Naive B cell (primary cell): ENCODE measurements around the gene DAG1. TPM values are rescaled to one million over a fixed set of nuclear protein-coding genes. Genes with fewer than 3 reads are reported as not detected.

Experiments
- ATAC-seq, 2 donors: fragments of 150-1000 bp; cut with Tn5 transposase; 2 replicates each; pipeline ENCODE4 v1.10.0; 2021; ENCODE audit warnings: low read depth in 2 of 2, mild to moderate bottlenecking in 2 of 2, moderate library complexity in 2 of 2
- DNase-seq: peaks from one replicate; pipeline ENCODE4 v3.0.0; 2022
- H3K27ac Mint-ChIP-seq, 6 donors: one replicate each; pipeline ENCODE4 v1.8.0; 2020 to 2022; ENCODE audit warnings: mild to moderate bottlenecking in 6 of 6, mixed read lengths in 6 of 6, moderate library complexity in 5 of 6, inconsistent platforms in 2 of 6
- H3K27me3 Mint-ChIP-seq, 3 donors: one replicate each; pipeline ENCODE4 v1.8.0; 2021 to 2022; ENCODE audit warnings: mixed read lengths in 3 of 3, mild to moderate bottlenecking in 1 of 3
- H3K36me3 Mint-ChIP-seq, 2 donors: one replicate each; pipeline ENCODE4 v1.8.0; 2020 to 2022; ENCODE audit warnings: mixed read lengths in 2 of 2, inconsistent platforms in 1 of 2, mild to moderate bottlenecking in 1 of 2
- H3K4me1 Mint-ChIP-seq, 3 donors: one replicate each; pipeline ENCODE4 v1.8.0; 2020 to 2022; ENCODE audit warnings: mixed read lengths in 3 of 3, inconsistent platforms in 1 of 3, mild to moderate bottlenecking in 1 of 3, moderate library complexity in 1 of 3
- H3K4me3 Mint-ChIP-seq, 8 donors: one replicate each; pipeline ENCODE4 v1.8.0; 2020 to 2022; ENCODE audit warnings: mild to moderate bottlenecking in 8 of 8, mixed read lengths in 8 of 8, moderate library complexity in 8 of 8, inconsistent platforms in 2 of 8
- H3K9me3 Mint-ChIP-seq, 7 donors: one replicate each; pipeline ENCODE4 v1.8.0; 2020 to 2022; ENCODE audit warnings: mixed read lengths in 7 of 7, mild to moderate bottlenecking in 5 of 7, inconsistent platforms in 2 of 7, moderate library complexity in 1 of 7
- polyA plus RNA-seq, 6 donors: library from polyadenylated mRNA; unstranded; fragments of 300-500 nt; fragmentation: Illumina TruSeq; gene quantifications; one replicate each; pipeline ENCODE4 v1.2.3, GENCODE V29; 2021; ENCODE audit warnings: low read depth in 6 of 6

DAG1 gene
- polyA plus RNA-seq, 6 donors from 2014 or later, result 4.3 to 6.4 (median 5.2) TPM

DNA sequence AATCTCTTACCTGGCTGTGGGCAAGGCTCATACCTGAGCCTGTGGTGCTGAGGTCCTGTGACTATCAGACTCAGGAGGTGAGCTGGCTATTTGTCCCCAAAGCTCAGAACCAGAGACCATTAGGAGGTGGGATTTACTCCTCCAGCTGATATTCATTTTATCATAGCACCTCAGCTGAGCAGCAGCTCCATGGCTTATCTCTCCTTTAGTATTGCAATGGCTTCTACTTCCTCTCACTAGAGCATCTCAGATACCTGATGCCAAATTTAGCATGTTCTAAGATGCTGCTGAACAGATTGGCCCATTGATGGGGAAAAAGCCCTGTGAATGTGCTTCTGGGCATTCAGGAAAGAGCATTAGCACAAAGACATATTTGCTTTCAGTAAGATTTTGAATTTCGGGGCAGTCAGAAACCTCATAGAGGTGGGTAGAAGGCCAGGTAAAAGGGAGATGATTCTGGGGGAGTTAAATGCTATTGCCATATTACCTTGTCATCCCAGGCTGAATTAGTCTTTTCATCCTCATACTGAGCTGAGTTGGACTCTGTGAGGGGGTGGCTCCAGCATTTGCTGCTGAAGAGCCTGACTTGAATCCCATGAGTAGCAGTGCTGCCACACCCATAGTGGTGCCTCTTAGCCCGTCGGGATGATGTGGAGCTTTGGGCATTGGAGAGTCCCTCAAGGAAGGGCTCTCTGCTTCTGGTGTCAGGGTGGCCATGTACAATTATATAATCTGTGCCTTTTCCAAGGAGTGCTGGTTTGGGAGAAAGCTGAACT is 86.6 kb downstream of the DAG1 start:
- peaks cover 6 to 12% (median 9%) of the 10 kb centered on the region in 3 donors for H3K4me1 Mint-ChIP-seq
- ATAC-seq (no peak), DNase-seq (no peak)
- H3K4me3 Mint-ChIP-seq, result peak overlapping the region in 1 of 8 donors; percentile 42
- H3K27me3 Mint-ChIP-seq, result peaks cover 54 to 82% (median 65%) of the 10 kb centered on the region in 3 donors
- H3K9me3 Mint-ChIP-seq, result peaks cover 0 to 7% (median 2%) of the 10 kb centered on the region in 7 donors
- H3K27ac Mint-ChIP-seq, result no peak overlapping the region
- H3K36me3 Mint-ChIP-seq, result peaks cover 7 to 10% of the 10 kb centered on the region in 2 donors

DNA sequence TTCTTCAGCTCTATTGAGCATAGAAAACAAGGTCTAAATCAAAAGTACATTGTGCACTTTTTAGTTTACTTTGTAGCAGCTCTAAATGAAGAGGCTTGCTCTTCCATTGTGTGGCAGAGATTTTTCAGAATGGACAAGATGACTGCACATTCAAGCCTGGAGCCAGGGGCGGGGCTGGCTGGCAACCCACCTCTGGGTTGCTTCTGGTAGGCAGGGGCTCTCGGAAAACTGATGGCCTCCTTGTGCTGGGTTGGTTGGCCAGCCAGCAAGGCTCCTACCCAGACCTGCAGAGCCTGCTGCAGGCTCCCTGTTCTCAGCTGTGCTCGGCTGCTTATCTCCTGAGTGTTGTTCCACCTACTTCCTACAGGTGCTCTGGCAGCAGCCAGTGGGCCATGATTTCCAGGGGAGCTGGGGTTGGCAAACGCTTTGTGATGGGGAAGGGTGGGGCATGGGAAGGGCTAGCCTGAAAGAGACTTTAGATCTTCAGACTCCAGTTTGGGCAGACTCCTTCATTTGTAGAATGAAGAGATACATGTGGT is 93.0 kb downstream of the DAG1 start:
- Mint-ChIP-seq H3K4me1 (no peaks in the 10 kb centered on the region), H3K27me3 (peaks cover 17 to 40% (median 36%) of the 10 kb centered on the region in 3 donors), H3K9me3 (peaks cover 0 to 7% (median 2%) of the 10 kb centered on the region in 7 donors), H3K4me3 (no peak overlapping the region), H3K36me3 (peaks cover 7 to 10% of the 10 kb centered on the region in 2 donors), H3K27ac (no peak overlapping the region)
- ATAC-seq (no peak), DNase-seq (no peak)

DNA sequence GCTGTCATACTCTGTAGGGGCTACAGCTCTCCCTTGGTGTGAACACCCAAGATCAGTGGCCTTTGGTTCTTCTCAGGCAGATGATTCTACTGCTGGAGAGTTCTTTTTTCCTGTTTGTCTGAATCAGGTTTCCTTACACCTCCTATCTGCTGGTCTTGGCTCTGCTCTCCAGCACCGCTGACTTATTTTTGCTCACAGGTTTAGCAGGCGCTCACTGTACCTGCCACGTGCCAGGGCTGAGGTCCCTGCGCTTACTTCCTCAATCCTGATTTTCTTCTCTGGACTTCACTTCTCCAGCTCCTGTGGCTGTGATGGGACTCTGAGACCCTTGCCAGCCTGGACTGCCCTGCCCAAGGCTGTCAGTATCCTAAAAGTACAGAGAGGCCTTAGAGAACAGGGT is 93.7 kb downstream of the DAG1 start:
- Mint-ChIP-seq H3K27me3 (peaks cover 15 to 34% (median 33%) of the 10 kb centered on the region in 3 donors), H3K4me1 (no peaks in the 10 kb centered on the region), H3K27ac (peak overlapping the region in 1 of 6 donors; percentile 66), H3K36me3 (peaks cover 7 to 10% of the 10 kb centered on the region in 2 donors), H3K9me3 (peaks cover 0 to 7% (median 2%) of the 10 kb centered on the region in 7 donors), H3K4me3 (no peak overlapping the region)
- no peak for DNase-seq
- ATAC-seq, result no peak

DNA sequence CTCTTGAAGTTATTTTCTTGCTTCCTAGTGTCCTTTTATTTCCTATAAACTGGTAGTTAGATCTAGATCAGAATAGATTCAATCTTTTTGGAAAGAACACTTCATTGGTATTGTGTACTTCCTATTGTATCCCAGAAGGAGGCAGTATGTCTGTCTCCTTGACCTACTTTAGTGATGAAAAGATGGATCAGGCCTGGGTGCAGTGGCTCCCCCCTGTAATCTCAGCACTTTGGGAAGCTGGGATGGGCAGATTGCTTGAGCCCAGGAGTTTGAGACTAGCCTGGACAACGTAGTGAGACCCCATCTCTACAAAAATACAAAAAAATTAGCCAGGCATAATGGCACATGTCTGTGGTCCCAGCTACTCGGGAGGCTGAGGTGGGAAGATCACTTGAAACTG is 96.2 kb downstream of the DAG1 start:
- H3K27ac Mint-ChIP-seq, result no peak overlapping the region
- DNase-seq (no peak), ATAC-seq (no peak)
- no peak overlapping the region for H3K4me3 Mint-ChIP-seq
- no peaks in the 10 kb centered on the region for H3K4me1 Mint-ChIP-seq
- peaks cover 10 to 15% (median 15%) of the 10 kb centered on the region in 3 donors for H3K27me3 Mint-ChIP-seq
- H3K36me3 Mint-ChIP-seq, result no peaks in the 10 kb centered on the region
- H3K9me3 Mint-ChIP-seq, result no peaks in the 10 kb centered on the region

DNA sequence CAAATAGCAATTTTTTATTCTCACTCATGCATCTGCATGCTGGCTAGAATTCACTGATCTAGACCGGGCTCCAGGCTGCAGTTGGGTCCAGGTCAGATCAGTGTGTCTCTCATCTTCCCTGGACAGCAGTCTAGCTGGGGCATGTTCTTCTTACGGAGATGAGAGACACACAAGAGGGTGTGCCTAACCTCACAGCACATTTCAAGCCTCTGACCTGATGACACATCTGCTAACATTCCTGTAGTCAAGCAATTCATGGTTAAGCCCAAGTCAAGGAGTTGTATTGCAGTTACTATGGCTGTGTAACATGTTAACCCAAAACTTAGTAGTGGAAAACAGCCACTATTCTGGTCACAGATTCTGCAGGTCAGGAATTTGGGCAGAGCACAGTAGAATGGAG is 97.3 kb downstream of the DAG1 start:
- Mint-ChIP-seq H3K4me3 (no peak overlapping the region), H3K27ac (no peak overlapping the region), H3K4me1 (no peaks in the 10 kb centered on the region), H3K9me3 (no peaks in the 10 kb centered on the region), H3K36me3 (no peaks in the 10 kb centered on the region), H3K27me3 (peaks cover 7 to 12% (median 10%) of the 10 kb centered on the region in 3 donors)
- DNase-seq, result no peak
- ATAC-seq, result no peak

DNA sequence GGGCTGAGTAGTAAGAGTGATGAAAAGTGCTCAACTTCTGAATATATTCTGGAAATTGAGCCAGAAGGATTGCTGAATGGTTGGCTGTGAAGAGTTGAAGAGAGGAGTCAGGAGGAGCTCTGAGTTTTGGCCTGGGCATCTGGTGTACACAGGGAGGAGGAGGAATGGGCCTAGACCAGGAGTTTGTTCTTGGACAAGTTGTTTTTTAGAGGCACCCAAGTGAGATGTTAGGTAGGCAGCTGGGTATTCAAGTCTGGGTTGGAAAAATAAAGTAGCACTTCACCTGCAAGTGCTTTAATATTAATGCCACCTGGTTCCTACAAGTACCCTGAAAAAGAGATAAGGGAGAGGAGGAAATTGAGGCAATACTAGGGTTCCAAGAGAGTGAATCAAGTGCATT is 98.9 kb downstream of the DAG1 start:
- no peaks in the 10 kb centered on the region for H3K9me3 Mint-ChIP-seq
- no peaks in the 10 kb centered on the region for H3K4me1 Mint-ChIP-seq
- no peak overlapping the region for H3K4me3 Mint-ChIP-seq
- no peak overlapping the region for H3K27ac Mint-ChIP-seq
- no peak for ATAC-seq
- DNase-seq, result no peak
- H3K27me3 Mint-ChIP-seq, result peaks cover 1 to 6% (median 3%) of the 10 kb centered on the region in 3 donors
- no peaks in the 10 kb centered on the region for H3K36me3 Mint-ChIP-seq

DNA sequence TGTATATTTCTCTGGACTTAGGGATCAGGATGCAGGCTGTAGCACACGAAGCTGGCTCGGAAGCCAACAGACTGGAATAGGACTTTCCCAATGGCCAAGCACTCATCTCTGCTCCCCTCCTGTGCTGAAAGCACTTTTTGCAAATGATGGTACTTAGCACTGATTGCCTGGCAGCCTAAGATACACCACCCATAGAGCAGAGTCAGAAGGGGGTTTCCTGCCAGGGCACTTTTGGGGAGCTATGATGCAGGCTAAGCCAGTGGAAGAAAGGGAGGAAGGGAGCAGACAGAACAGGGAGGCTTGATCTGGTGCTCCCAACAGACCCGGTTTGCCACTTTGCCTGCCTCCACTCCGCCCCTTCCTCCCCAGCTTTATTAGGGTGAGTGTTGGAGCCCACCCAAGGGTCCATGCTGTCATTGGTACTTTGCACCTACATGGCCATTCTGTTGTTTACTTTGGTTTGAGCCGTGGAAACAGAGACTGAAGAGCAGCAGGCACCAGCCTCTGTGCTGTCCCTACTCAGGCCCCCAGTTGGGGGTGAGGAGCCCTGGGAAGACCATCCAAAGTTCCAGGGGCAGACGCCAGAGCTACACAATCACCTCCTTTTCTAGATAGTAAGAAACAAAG is 100.1 kb downstream of the DAG1 start:
- Mint-ChIP-seq H3K4me1 (no peaks in the 10 kb centered on the region), H3K4me3 (no peak overlapping the region), H3K9me3 (no peaks in the 10 kb centered on the region), H3K36me3 (no peaks in the 10 kb centered on the region), H3K27me3 (peaks cover 0 to 6% (median 0%) of the 10 kb centered on the region in 3 donors), H3K27ac (no peak overlapping the region)
- DNase-seq, result no peak
- ATAC-seq, result no peak

DNA sequence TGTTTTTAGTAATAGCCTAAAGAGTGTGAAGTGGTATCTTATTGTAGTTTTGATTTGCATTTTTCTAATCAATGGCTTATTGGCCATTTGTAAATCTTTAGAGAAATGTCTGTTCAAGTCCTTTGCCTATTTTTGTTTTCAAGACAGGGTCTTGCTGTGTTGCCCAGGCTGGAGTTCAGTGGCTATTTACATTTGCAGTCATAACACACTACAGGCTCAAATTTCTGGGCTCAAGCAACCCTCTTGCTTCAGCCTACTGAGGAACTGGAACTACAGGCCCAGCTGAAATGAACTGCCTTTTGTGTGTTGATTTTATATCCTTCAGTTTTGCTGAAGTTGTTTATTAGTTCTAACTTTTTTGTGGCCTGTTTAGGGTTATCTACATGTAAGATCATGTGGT is 112.1 kb downstream of the DAG1 start:
- H3K4me3 Mint-ChIP-seq, result no peak overlapping the region

More for the DNA sequence above, 112.1 kb downstream of the DAG1 start:
- ATAC-seq (no peak), DNase-seq (no peak)
- H3K36me3 Mint-ChIP-seq, result no peaks in the 10 kb centered on the region
- peaks cover 0 to 5% (median 0%) of the 10 kb centered on the region in 7 donors for H3K9me3 Mint-ChIP-seq
- H3K27me3 Mint-ChIP-seq, result peaks cover 4 to 23% (median 5%) of the 10 kb centered on the region in 3 donors
- H3K4me1 Mint-ChIP-seq, result no peaks in the 10 kb centered on the region
- H3K27ac Mint-ChIP-seq, result no peak overlapping the region

Other genes starting within 250 kb of the DAG1 start
- gene C3orf62, start 193.0 kb upstream of the DAG1 start, polyA plus RNA-seq, result 1 to 10 TPM in 3 of 6 donors, under 1 TPM in 3; 0.44 to 1.4 (median 0.91) TPM
- 10 to 100 TPM; 52.5 to 81.7 (median 60.9) TPM for gene USP4, start 130.2 kb upstream of the DAG1 start, polyA plus RNA-seq
- 100 to 1,000 TPM; 289 to 380 (median 329) TPM for gene GPX1, start 111.9 kb upstream of the DAG1 start, polyA plus RNA-seq
- gene RHOA, start 58.3 kb upstream of the DAG1 start, polyA plus RNA-seq, result 1,000 to 10,000 TPM in 1 of 6 donors, 100 to 1,000 TPM in 5; 695 to 1,035 (median 800) TPM
- 10 to 100 TPM; 45.9 to 99.9 (median 58.6) TPM for gene TCTA, start 57.8 kb upstream of the DAG1 start, polyA plus RNA-seq
- 1 to 10 TPM in 3 of 6 donors, under 1 TPM in 3; 0.25 to 4.8 (median 1.2) TPM for gene AMT, start 47.8 kb upstream of the DAG1 start, polyA plus RNA-seq
- 10 to 100 TPM in 3 of 6 donors, 1 to 10 TPM in 3; 4.4 to 17.0 (median 9.4) TPM for gene NICN1, start 40.9 kb upstream of the DAG1 start, polyA plus RNA-seq
- gene BSN, start 84.2 kb downstream of the DAG1 start, polyA plus RNA-seq, result not detected
- gene APEH, start 204.1 kb downstream of the DAG1 start, polyA plus RNA-seq, result 100 to 1,000 TPM in 1 of 6 donors, 10 to 100 TPM in 5; 73.4 to 105 (median 82.2) TPM
- 1 to 10 TPM in 2 of 6 donors, under 1 TPM in 1, not detected in 3; 0.41 to 1.8 (median 1.1) TPM for gene MST1, start 219.2 kb downstream of the DAG1 start, polyA plus RNA-seq
- 10 to 100 TPM in 5 of 6 donors, 1 to 10 TPM in 1; 5.7 to 19.5 (median 11.0) TPM for gene RNF123, start 219.3 kb downstream of the DAG1 start, polyA plus RNA-seq
- under 1 TPM in 2 of 6 donors, not detected in 4; 0.30 to 0.77 TPM for gene AMIGO3, start 249.4 kb downstream of the DAG1 start, polyA plus RNA-seq